ENCODE results near the gene FFAR4. TPM values are rescaled to one million over a fixed set of nuclear protein-coding genes. Genes with fewer than 3 reads are reported as not detected.

FFAR4 gene
- polyA plus RNA-seq, 2 of the 4 experiments (the other 2 are of a cell fraction): 0.15 to 0.17 TPM

DNA sequence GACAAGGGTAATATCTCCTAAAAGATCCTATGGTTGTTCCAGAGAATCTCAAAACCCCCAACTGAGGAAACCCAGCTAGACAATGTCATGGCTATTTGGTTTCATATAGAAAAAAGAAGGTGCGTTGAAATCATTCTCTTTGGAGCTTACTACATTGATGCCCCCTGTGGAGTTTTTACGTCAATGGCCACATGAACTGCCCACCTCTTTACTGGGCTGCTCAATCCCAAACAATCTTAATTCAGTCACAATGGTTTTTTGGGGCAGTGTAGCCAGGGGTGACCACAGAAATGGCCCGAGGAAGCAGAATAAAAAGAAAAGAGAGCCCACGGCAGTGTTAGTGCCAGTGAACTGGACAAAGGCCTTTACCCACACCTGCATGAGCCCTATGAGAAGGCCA is 26.8 kb downstream of the FFAR4 start:
- no peak for ATAC-seq
- TF ChIP-seq EHMT2 (IDR thresholded peaks at IDR 0.05; ENCODE audit: low read depth): no peak
- TF ChIP-seq FOXS1 (CRISPR knock-in tag; IDR thresholded peaks at IDR 0.05): no peak
- TF ChIP-seq JUN (IDR thresholded peaks at IDR 0.05): no peak
- no peak for TF ChIP-seq EP300 (IDR thresholded peaks at IDR 0.05)
- TF ChIP-seq HOXA7 (CRISPR knock-in tag; IDR thresholded peaks at IDR 0.05): no peak
- no peak for TF ChIP-seq CBX8 (IDR thresholded peaks at IDR 0.05)
- TF ChIP-seq, protein P1, sequence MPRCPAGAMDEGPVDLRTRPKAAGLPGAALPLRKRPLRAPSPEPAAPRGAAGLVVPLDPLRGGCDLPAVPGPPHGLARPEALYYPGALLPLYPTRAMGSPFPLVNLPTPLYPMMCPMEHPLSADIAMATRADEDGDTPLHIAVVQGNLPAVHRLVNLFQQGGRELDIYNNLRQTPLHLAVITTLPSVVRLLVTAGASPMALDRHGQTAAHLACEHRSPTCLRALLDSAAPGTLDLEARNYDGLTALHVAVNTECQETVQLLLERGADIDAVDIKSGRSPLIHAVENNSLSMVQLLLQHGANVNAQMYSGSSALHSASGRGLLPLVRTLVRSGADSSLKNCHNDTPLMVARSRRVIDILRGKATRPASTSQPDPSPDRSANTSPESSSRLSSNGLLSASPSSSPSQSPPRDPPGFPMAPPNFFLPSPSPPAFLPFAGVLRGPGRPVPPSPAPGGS (IDR thresholded peaks at IDR 0.05): no peak
- TF ChIP-seq HEYL (CRISPR knock-in tag; IDR thresholded peaks at IDR 0.05): no peak
- TF ChIP-seq NR3C1 (IDR thresholded peaks at IDR 0.05): no peak
- TF ChIP-seq, protein P2, sequence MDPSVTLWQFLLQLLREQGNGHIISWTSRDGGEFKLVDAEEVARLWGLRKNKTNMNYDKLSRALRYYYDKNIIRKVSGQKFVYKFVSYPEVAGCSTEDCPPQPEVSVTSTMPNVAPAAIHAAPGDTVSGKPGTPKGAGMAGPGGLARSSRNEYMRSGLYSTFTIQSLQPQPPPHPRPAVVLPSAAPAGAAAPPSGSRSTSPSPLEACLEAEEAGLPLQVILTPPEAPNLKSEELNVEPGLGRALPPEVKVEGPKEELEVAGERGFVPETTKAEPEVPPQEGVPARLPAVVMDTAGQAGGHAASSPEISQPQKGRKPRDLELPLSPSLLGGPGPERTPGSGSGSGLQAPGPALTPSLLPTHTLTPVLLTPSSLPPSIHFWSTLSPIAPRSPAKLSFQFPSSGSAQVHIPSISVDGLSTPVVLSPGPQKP (IDR thresholded peaks at IDR 0.05; ENCODE audit: low read depth, low read length): no peak
- ChIA-PET CTCF (interaction anchor here (0.5 to 1.6 kb wide), 4 partner anchors 14 to 216 kb away, joined by 3 to 4 read pairs (median 4); no protein-coding TSS in a partner anchor), POLR2A (no interaction called here)
- no peak for DNase-seq (ENCODE audit: low read depth in 1 of 2, low spot score in 1 of 2)
- no peak for FAIRE-seq
- Histone ChIP-seq H3K4me3 (no peak overlapping the region), H3K9me3 (no peaks in the 10 kb centered on the region), H3K4me2 (no peak overlapping the region), H3K4me1 (0 out of 3 replicates have a peak, but pooled peaks cover 4% of the 10 kb centered on the region), H3K27ac (no peak overlapping the region)
- WGBS (ENCODE audit: missing lambda C conversion rate): 82% methylated on average over 4 of the region's 4 CpGs

DNA sequence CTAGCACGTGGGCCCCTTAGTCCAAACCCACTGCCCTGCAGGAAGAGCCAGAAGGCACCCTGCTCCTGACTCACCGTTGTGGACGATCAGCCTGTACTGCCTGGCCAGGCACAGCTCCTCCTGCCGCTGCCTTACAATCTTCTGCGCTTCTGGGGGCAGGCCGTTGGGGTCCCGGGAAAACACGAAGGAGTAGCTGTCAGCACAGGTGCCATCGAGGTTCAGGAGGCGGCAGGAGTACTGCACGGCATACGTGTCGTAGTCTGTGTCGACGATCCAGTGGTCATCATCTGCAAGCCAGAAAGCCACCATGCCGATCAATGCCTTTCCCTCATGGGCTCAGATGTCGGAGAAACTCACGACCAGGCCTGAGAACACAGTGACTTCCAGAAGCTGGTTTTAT is 27.3 kb downstream of the FFAR4 start:
- no peak for TF ChIP-seq TP53 (CRISPR knock-in tag; IDR thresholded peaks at IDR 0.05)
- no peak for TF ChIP-seq ZSCAN20 (CRISPR knock-in tag; IDR thresholded peaks at IDR 0.05)
- TF ChIP-seq CBX8 (IDR thresholded peaks at IDR 0.05): no peak
- TF ChIP-seq ZFP36 (IDR thresholded peaks at IDR 0.05; ENCODE audit: borderline replicate concordance, partially characterized antibody): no peak
- no peak for TF ChIP-seq SMC3 (IDR thresholded peaks at IDR 0.05)
- TF ChIP-seq, protein P3, sequence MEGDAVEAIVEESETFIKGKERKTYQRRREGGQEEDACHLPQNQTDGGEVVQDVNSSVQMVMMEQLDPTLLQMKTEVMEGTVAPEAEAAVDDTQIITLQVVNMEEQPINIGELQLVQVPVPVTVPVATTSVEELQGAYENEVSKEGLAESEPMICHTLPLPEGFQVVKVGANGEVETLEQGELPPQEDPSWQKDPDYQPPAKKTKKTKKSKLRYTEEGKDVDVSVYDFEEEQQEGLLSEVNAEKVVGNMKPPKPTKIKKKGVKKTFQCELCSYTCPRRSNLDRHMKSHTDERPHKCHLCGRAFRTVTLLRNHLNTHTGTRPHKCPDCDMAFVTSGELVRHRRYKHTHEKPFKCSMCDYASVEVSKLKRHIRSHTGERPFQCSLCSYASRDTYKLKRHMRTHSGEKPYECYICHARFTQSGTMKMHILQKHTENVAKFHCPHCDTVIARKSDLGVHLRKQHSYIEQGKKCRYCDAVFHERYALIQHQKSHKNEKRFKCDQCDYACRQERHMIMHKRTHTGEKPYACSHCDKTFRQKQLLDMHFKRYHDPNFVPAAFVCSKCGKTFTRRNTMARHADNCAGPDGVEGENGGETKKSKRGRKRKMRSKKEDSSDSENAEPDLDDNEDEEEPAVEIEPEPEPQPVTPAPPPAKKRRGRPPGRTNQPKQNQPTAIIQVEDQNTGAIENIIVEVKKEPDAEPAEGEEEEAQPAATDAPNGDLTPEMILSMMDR (IDR thresholded peaks at IDR 0.05): no peak
- TF ChIP-seq EP300 (IDR thresholded peaks at IDR 0.05): no peak

DNA sequence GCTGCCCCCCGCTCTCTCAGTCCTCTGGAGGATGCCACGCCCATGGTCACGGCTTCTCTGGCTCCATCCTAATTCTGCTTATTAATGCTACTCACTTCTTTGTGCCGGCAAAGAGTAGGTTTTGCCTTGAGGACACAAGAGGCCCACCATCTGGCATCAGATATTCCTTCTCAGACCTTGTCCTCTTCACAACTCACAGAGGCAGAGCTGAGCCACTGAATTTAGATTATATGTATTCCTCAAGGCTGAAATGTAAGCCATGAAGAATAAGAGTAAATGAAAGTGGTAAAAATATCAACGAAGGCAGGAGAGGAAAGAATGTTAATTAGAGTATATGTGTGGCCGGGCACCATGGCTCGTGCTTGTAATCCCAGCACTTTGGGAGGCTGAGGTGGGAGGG is 28.1 kb downstream of the FFAR4 start:
- DNase-seq (ENCODE audit: low read depth in 1 of 2, low spot score in 1 of 2) (no peak), ATAC-seq (no peak), FAIRE-seq (no peak)
- WGBS (ENCODE audit: missing lambda C conversion rate): 75% methylated on average over 7 of the region's 7 CpGs
- Histone ChIP-seq H3K9me3 (no peaks in the 10 kb centered on the region), H3K4me1 (0 out of 3 replicates have a peak, but pooled peaks cover 4% of the 10 kb centered on the region), H3K4me2 (no peak overlapping the region), H3K4me3 (no peak overlapping the region), H3K27ac (no peak overlapping the region)
- no peak for TF ChIP-seq POLR2AphosphoS2 (conservative IDR thresholded peaks at IDR 0.05; ENCODE audit: low read length)
- TF ChIP-seq, protein P4, sequence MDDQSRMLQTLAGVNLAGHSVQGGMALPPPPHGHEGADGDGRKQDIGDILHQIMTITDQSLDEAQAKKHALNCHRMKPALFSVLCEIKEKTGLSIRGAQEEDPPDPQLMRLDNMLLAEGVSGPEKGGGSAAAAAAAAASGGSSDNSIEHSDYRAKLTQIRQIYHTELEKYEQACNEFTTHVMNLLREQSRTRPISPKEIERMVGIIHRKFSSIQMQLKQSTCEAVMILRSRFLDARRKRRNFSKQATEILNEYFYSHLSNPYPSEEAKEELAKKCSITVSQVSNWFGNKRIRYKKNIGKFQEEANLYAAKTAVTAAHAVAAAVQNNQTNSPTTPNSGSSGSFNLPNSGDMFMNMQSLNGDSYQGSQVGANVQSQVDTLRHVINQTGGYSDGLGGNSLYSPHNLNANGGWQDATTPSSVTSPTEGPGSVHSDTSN (IDR thresholded peaks at IDR 0.05): no peak
- no peak for TF ChIP-seq NFE2L2 (conservative IDR thresholded peaks at IDR 0.05; ENCODE audit: low read length)
- POLR2A ChIA-PET: no interaction called here
- CTCF ChIA-PET: no interaction called here

More for the DNA sequence above, 27.3 kb downstream of the FFAR4 start:
- Histone ChIP-seq H3K4me1 (0 out of 3 replicates have a peak, but pooled peaks cover 4% of the 10 kb centered on the region), H3K27ac (no peak overlapping the region), H3K4me2 (no peak overlapping the region), H3K4me3 (no peak overlapping the region), H3K9me3 (no peaks in the 10 kb centered on the region)
- 86% methylated on average over 18 of the region's 18 CpGs for WGBS (ENCODE audit: missing lambda C conversion rate)
- ATAC-seq: no peak
- CTCF ChIA-PET: interaction anchor here (0.5 kb wide), 1 partner anchor 38 kb away, joined by 4 read pairs; no protein-coding TSS in a partner anchor
- FAIRE-seq: no peak
- no peak for DNase-seq (ENCODE audit: low read depth in 1 of 2, low spot score in 1 of 2)
- POLR2A ChIA-PET: no interaction called here
